H9 (cell line): ENCODE measurements around the gene IRF1. TPM values are rescaled to one million over a fixed set of nuclear protein-coding genes. Genes with fewer than 3 reads are reported as not detected.

Source experiments
- DNase-seq: peaks from one replicate; pipeline ENCODE4 v3.0.0-alpha.2; 2017
- H2AFZ ChIP-seq: one replicate; pipeline ENCODE4 v1.6.1; 2013; ENCODE audit warnings: mild to moderate bottlenecking, low read length, control low read depth, moderate library complexity
- H2AK5ac ChIP-seq: 2 replicates; pipeline ENCODE4 v1.6.1; 2013; ENCODE audit warnings: low read length, control low read depth, mixed read lengths; ENCODE audit not compliant: insufficient read length
- H2BK120ac ChIP-seq: one replicate; pipeline ENCODE4 v1.6.1; 2013; ENCODE audit warnings: low read depth, mild to moderate bottlenecking, low read length, control low read depth, inconsistent platforms; ENCODE audit not compliant: poor library complexity, severe bottlenecking
- H2BK12ac ChIP-seq: 2 replicates; pipeline ENCODE4 v1.6.1; 2013; ENCODE audit warnings: low read length, control low read depth, mixed read lengths, low read depth; ENCODE audit not compliant: insufficient read length
- H2BK15ac ChIP-seq: 2 replicates; pipeline ENCODE4 v1.6.1; 2013; ENCODE audit warnings: low read depth, low read length, control low read depth
- H2BK20ac ChIP-seq: one replicate; pipeline ENCODE4 v1.6.1; 2013; ENCODE audit warnings: low read depth, mild to moderate bottlenecking, low read length, control low read depth, inconsistent platforms; ENCODE audit not compliant: poor library complexity, severe bottlenecking
- H2BK5ac ChIP-seq: 2 replicates; pipeline ENCODE4 v1.6.1; 2013; ENCODE audit warnings: low read length, control low read depth, mixed read lengths; ENCODE audit not compliant: insufficient read length
- H3K14ac ChIP-seq: 2 replicates; pipeline ENCODE4 v1.6.1; 2013; ENCODE audit warnings: low read length, control low read depth; ENCODE audit not compliant: insufficient read depth
- H3K18ac ChIP-seq: 2 replicates; pipeline ENCODE4 v1.6.1; 2013; ENCODE audit warnings: low read depth, mild to moderate bottlenecking, mixed read lengths, low read length, control low read depth; ENCODE audit not compliant: insufficient read length
- H3K23ac ChIP-seq: 2 replicates; pipeline ENCODE4 v1.6.1; 2013; ENCODE audit warnings: low read length, control low read depth, mixed read lengths, low read depth; ENCODE audit not compliant: insufficient read length
- H3K23me2 ChIP-seq: 2 replicates; pipeline ENCODE4 v1.6.1; 2013; ENCODE audit warnings: low read depth, mild to moderate bottlenecking, mixed read lengths, low read length, control low read depth; ENCODE audit not compliant: insufficient read length, poor library complexity, severe bottlenecking
- H3K27ac ChIP-seq: 2 replicates; pipeline ENCODE4 v1.5.1; 2013; ENCODE audit warnings: low read length, control low read depth, mixed read lengths, low read depth; ENCODE audit not compliant: insufficient read length
- H3K27me3 ChIP-seq: 2 replicates; pipeline ENCODE4 v1.6.1; 2013; ENCODE audit warnings: low read length, control low read depth, inconsistent platforms; ENCODE audit not compliant: insufficient read depth
- H3K4ac ChIP-seq: 2 replicates; pipeline ENCODE4 v1.6.1; 2013; ENCODE audit warnings: low read depth, mild to moderate bottlenecking, control low read depth, inconsistent platforms, low read length, moderate library complexity
- H3K4me1 ChIP-seq: 2 replicates; pipeline ENCODE4 v1.6.1; 2013; ENCODE audit warnings: low read length, control low read depth, inconsistent platforms; ENCODE audit not compliant: insufficient read depth
- H3K4me2 ChIP-seq: 2 replicates; pipeline ENCODE4 v1.6.1; 2013; ENCODE audit warnings: low read length, control low read depth, mixed read lengths; ENCODE audit not compliant: insufficient read length, insufficient read depth
- H3K56ac ChIP-seq: 2 replicates; pipeline ENCODE4 v1.6.1; 2013; ENCODE audit warnings: low read depth, mild to moderate bottlenecking, mixed read lengths, low read length, control low read depth; ENCODE audit not compliant: insufficient read length
- H3K79me1 ChIP-seq: 2 replicates; pipeline ENCODE4 v1.6.1; 2013; ENCODE audit warnings: low read depth, mild to moderate bottlenecking, moderate library complexity, low read length, control low read depth, inconsistent platforms; ENCODE audit not compliant: insufficient read depth, poor library complexity, severe bottlenecking
- H3K79me2 ChIP-seq: 2 replicates; pipeline ENCODE4 v1.6.1; 2013; ENCODE audit warnings: low read length, control low read depth, inconsistent platforms; ENCODE audit not compliant: insufficient read depth
- H3K9ac ChIP-seq: 2 replicates; pipeline ENCODE4 v1.6.1; 2013; ENCODE audit warnings: low read length, control low read depth, mixed read lengths; ENCODE audit not compliant: insufficient read length; ENCODE audit errors: extremely low read depth
- H3K9me3 ChIP-seq: one replicate; pipeline ENCODE4 v1.6.1; 2013; ENCODE audit warnings: low read depth, low read length, inconsistent platforms; ENCODE audit not compliant: control insufficient read depth
- H3T11ph ChIP-seq: one replicate; pipeline ENCODE4 v1.6.1; 2013; ENCODE audit warnings: mild to moderate bottlenecking, low read length, control low read depth, inconsistent platforms
- H4K20me1 ChIP-seq: one replicate; pipeline ENCODE4 v1.6.1; 2013; ENCODE audit not compliant: control insufficient read depth, insufficient read length, insufficient read depth
- H4K5ac ChIP-seq: 2 replicates; pipeline ENCODE4 v1.6.1; 2013; ENCODE audit warnings: low read depth, mild to moderate bottlenecking, mixed read lengths, low read length, control low read depth; ENCODE audit not compliant: insufficient read length
- H4K8ac ChIP-seq: replicated peaks from 2 replicates; pipeline ENCODE4 v1.6.1; 2013; ENCODE audit warnings: low read length, control low read depth, mixed read lengths, low read depth; ENCODE audit not compliant: insufficient read length
- H4K91ac ChIP-seq: 2 replicates; pipeline ENCODE4 v1.6.1; 2013; ENCODE audit warnings: low read depth, mild to moderate bottlenecking, moderate library complexity, mixed read lengths, low read length, control low read depth; ENCODE audit not compliant: insufficient read length
- H3K27ac Mint-ChIP-seq, 3 experiments: 2 replicates in 2 of 3; 3 replicates in 1 of 3; pipeline ENCODE4 v1.8.0; 2020 to 2021; ENCODE audit warnings: mixed read lengths in 3 of 3, mild to moderate bottlenecking in 1 of 3, moderate library complexity in 1 of 3
- H3K27me3 Mint-ChIP-seq: 2 replicates; pipeline ENCODE4 v1.8.0; 2021; ENCODE audit warnings: low read depth, mild to moderate bottlenecking, moderate library complexity, mixed read lengths
- H3K36me3 Mint-ChIP-seq, 3 experiments: 2 replicates in 2 of 3; 3 replicates in 1 of 3; pipeline ENCODE4 v1.8.0; 2020 to 2021; ENCODE audit warnings: low read depth in 3 of 3, mixed read lengths in 3 of 3; ENCODE audit not compliant: insufficient read depth in 1 of 3
- H3K4me1 Mint-ChIP-seq, 2 experiments: 2 replicates each; pipeline ENCODE4 v1.8.0; 2020; ENCODE audit warnings: mixed read lengths in 2 of 2
- H3K4me3 Mint-ChIP-seq, 2 experiments: 2 replicates in 1 of 2; 3 replicates in 1 of 2; pipeline ENCODE4 v1.8.0; 2020 to 2021; ENCODE audit warnings: mild to moderate bottlenecking in 2 of 2, mixed read lengths in 2 of 2, moderate library complexity in 1 of 2
- H3K9me3 Mint-ChIP-seq, 2 experiments: 2 replicates in 1 of 2; 3 replicates in 1 of 2; pipeline ENCODE4 v1.8.0; 2020; ENCODE audit warnings: mild to moderate bottlenecking in 2 of 2, mixed read lengths in 2 of 2, moderate library complexity in 1 of 2
- CTCF ChIP-seq: fragments of 200-600 bp; sonication (generic); conservative IDR thresholded peaks from 3 replicates; pipeline ENCODE4 v1.8.0; 2021; ENCODE audit warnings: antibody characterized with exemption, mild to moderate bottlenecking
- WGBS: extraction: QIAGEN DNeasy Blood & Tissue Kit; methylation state at CpG from one replicate; pipeline ENCODE4 v1.1.7; 2013; ENCODE audit warnings: missing lambda C conversion rate, low lambda C conversion rate, mixed read lengths; ENCODE audit not compliant: insufficient read length; ENCODE audit errors: extremely low coverage; 5-methylcytosine and 5-hydroxymethylcytosine counted together
- total RNA-seq: library from RNA; stranded (reverse); gene quantifications from 2 replicates; pipeline ENCODE4 v1.2.1, GENCODE V29; 2021

IRF1 gene
- total RNA-seq, 1 experiment from 2014 or later = 8.7 TPM

GRCh38 chr5:132478366-132478871, 12.2 kb downstream of the IRF1 start:
- Mint-ChIP-seq H3K27ac (no peak overlapping the region), H3K27me3 (no peaks in the 10 kb centered on the region), H3K4me1 (peaks cover 10 to 11% of the 10 kb centered on the region in 2 experiments), H3K9me3 (no peaks in the 10 kb centered on the region; a peak in 1 of 5 replicates), H3K4me3 (no peak overlapping the region), H3K36me3 (peaks cover 0 to 5% (median 4%) of the 10 kb centered on the region in 3 experiments; a peak in 4 of 7 replicates)
- DNase-seq = no peak
- H3K14ac ChIP-seq = no peak overlapping the region
- no peak overlapping the region for H2BK120ac ChIP-seq
- H3K79me2 ChIP-seq = no peaks in the 10 kb centered on the region
- no peaks in the 10 kb centered on the region for H3K79me1 ChIP-seq
- H3T11ph ChIP-seq = no peak overlapping the region
- H3K4me2 ChIP-seq = no peak overlapping the region
- H2BK12ac ChIP-seq = no peak overlapping the region
- H3K9me3 ChIP-seq = no peaks in the 10 kb centered on the region
- H4K8ac ChIP-seq = no peak overlapping the region
- no peak overlapping the region for H2BK20ac ChIP-seq
- no peak overlapping the region for H3K56ac ChIP-seq
- H3K23me2 ChIP-seq = no peaks in the 10 kb centered on the region
- H3K9ac ChIP-seq = no peak overlapping the region
- no peak overlapping the region for H4K5ac ChIP-seq
- no peak overlapping the region for H2AFZ ChIP-seq
- peaks cover 2% of the 10 kb centered on the region; the same call in 1 of the 2 replicates for H3K4me1 ChIP-seq
- no peak overlapping the region for H3K4ac ChIP-seq
- no peak overlapping the region for H2BK15ac ChIP-seq
- no peaks in the 10 kb centered on the region for H4K20me1 ChIP-seq
- no peak overlapping the region for H3K23ac ChIP-seq
- WGBS = no CpG with 5 or more reads among the region's 4 CpGs
- no peak overlapping the region for H3K27ac ChIP-seq
- H2BK5ac ChIP-seq = no peak overlapping the region
- H4K91ac ChIP-seq = no peak overlapping the region
- no peaks in the 10 kb centered on the region for H3K27me3 ChIP-seq
- H2AK5ac ChIP-seq = no peak overlapping the region
- no peak for TF ChIP-seq CTCF
- no peak overlapping the region for H3K18ac ChIP-seq
